HG03469 (cell line): ENCODE measurements around the gene NECTIN4.
A peak's percentile ranks its signal among the peaks of the same experiment; 100 is the strongest.

Experiments
- ATAC-seq: cut with Tn5 transposase; IDR thresholded peaks from one replicate; pipeline ENCODE4 v1.9.1; 2021; ENCODE audit warnings: mild to moderate bottlenecking, moderate library complexity, moderate number of reproducible peaks; ENCODE audit not compliant: unreplicated experiment

NECTIN4 gene

DNA sequence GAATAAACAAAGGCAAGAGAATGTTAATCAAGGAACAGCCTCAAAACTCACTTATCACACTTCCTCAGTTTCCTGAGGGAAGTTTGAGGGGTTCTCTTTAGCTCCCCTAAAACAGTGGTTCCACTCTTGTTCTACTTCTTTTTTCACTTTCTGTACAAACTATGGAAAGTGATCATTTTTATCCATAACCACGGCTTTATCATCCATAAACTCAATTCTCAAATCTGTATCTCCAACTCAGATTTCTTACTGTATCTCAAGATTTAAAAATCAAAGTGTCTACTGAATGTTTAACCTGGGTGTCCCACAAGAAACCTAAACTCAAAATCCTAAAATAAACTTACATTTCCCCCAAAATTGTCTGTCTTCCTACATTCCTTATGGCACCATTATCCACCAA lies 24.6 kb upstream of the NECTIN4 start:
- no peak for ATAC-seq

GRCh38 chr1:161111527-161111926 lies 22.2 kb upstream of the NECTIN4 start:
- ATAC-seq = no peak

- no peak for ATAC-seq
Measured at GRCh38 chr1:161111117-161111516, 21.8 kb upstream of the NECTIN4 start.

DNA sequence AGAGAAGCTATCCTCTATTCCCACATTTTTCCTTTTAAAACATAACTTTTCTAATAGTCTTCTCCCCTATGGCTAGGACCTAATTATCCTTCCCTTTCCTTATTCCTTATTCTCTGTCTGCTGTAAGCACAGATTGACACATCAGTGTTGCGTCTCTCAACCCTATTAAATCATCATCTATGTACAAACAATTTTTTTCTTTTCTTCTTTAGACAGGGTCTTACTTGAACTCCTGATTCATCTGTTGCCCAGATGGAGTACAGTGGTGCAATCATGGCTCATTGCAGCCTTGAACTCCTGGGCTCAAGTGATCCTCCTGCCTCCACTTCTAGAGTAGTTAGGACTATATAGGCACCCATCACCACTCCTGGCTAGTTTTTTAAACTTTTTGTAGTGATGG lies 17.1 kb upstream of the NECTIN4 start:
- ATAC-seq = no peak

DNA sequence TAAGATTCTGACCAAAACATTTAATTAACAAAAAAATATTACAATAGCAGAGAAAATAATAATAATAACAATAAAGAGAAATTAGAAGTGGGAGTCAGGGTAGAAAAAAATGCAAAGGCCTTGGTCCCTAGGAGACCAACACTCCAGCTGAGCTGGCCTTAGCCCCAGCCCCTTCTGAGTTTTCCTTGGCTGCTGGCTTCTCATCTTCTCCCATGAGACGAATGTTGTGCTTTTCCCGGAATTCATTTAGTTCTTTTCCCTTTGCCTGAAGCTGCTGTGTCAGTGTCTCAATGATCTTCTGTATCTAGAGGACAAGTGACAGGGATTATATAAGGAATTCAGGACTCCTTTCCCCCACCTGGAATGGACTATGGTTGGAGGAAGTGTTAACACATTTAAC lies 11.2 kb upstream of the NECTIN4 start:
- no peak for ATAC-seq

DNA sequence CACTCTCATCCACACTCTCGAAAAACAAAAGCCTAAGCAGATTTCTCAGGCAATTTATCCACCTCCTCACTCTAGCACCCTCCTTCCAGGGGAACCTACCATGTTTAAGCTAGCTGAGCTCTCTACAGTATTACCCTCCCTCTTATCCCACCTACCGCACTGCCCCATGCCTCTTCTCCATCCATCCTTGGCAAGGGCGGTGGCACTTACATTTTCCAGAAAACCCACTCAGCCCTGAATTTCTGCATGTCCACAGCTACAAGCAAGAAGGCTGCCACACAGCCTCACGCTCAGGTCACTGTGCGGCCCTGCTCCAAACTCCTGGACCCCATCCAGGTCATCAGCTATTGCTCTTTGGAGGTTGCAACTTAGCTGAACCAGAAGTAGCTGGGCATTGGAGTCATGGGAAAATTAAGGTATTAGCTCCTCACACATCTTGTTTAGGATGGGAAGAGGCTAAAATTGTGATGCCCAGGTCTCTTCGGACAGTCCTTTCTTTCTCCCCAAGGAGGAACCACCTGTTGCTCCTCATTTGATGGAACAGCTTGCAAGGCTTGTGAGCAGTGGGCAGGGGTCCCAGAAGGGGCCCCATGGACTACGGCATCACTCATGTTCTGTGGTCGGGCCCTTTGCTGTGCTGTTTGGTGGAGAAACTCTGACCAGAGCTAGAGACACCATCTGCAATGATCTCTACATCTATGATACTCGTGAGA lies 9.9 kb upstream of the NECTIN4 start:
- ATAC-seq = no peak

DNA sequence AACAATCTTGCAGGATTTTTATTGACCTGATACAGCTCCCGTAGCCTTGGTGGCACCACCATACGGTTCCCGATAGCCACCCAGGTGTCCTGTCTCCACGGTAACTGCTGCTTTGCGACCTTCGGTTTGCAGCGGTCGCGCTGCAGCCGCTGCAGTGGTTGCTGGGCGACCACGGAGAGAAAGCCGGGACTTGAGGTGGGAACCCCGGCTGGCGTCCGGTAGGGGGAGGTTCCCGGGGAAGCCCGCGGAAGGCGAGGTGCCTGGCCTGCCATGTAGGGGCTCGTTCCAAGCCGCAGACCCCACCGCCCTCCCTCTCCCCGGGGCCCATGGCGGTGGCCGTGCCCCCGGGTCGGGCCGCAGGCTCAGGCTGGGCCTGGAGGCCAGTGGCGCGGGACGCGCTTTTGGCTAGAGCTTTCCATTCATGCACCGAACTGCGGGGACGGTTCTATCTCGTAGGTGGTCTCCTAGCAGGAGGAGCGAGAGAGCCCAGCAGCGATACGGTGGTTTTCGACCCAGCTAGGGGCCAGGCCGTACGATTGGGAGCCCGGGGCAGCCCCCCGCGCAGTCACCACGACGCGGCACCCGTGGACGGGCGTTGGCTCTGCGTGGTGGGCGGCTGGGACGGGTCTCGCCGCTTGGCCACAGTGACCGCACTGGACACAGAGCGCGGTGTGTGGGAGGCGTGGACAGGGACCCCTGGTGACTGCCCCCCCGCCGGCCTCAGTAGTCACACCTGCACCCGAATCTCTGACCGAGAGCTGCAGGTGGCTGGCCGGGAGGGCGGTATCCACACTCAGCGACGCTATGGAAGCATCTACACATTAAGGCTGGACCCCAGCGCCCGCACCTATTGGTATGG lies 9.1 kb upstream of the NECTIN4 start, which contains the start of gene KLHDC9:
Gene KLHDC9, plus strand, starts transcription at position 152 of the 859 bp plus-strand sequence. Its CDS starts 175 bp downstream, at position 327.
- ATAC-seq = peak; percentile 53

- ATAC-seq = no peak
Measured at GRCh38 chr1:161096530-161096929, 7.2 kb upstream of the NECTIN4 start.

DNA sequence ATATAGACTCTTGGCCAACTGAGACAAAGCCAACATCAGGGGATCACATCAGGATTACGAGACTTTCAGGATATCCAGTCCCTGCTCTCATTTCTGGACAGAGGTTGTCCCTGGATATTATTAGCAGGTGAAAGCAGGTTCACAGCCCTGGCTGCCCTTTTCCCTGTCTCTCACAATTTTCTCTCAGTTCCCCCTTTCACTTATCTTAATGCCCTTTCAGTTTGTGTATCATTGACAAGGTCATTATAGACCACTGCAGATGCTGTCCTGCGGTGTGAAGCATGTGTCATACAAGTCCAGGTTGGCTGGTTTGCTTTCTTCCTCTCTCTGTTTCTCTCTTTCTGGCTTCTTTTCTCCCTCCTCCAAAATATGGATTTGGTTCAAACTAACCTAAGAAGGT lies 6.7 kb upstream of the NECTIN4 start:
- ATAC-seq = peak; percentile 26

DNA sequence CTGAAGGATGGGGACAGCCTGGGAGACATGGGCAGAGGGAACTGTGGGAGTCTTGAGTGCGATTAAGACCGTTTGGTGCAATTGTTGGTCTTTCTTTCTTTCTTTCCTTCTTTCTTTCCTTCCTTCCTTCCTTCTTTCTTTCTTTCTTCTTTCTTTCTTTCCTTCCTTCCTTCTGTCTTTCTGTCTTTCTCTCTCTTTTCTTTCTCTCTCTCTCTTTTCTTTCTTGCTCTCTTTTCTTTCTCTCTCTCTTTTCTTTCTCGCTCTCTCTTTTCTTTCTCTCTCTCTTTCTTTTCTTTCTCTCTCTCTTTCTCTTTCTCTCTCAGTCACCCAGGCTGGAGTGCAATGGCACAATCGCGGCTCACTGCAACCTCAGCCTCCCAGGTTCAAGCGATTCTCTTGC lies 5.9 kb upstream of the NECTIN4 start:
- no peak for ATAC-seq

DNA sequence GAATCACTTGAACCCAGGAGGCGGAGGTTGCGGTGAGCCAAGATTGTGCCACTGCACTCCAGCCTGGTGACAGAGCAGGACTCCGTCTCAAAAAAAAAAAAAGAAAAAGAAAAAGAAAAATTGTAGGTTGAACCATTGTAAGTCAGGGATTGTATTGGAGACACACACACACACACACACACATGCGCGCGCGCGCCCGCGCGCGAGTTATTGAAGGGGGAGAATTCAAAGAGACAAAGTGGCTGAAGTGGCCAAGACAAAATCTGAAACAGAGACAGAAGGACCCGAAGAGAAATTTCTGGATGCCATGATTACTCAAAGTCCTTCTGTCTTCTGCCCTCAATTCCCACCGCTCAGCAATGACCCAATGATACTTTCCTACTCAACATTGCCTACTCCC lies 5.1 kb upstream of the NECTIN4 start:
- no peak for ATAC-seq

DNA sequence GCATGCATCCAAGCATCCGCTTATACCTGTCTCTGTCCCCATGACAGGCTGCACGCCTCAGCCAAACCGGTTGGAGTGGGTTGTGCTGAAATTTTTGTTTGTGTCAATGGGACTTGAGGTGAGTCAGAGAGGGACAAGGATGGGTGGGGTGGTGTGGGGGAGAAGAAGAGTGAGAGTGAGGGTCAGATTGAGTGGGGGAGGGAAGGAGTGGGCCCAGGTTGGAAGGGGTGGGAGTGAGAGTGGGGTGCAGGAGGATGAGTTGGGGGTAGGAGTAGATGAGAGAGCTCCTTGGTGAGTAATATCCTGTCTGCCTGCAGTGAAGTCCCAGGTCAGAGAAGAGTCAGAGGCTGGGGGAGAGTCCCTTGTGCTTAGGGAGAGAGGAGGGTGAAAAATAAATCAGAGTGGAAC lies 3.3 kb upstream of the NECTIN4 start:
- no peak for ATAC-seq

DNA sequence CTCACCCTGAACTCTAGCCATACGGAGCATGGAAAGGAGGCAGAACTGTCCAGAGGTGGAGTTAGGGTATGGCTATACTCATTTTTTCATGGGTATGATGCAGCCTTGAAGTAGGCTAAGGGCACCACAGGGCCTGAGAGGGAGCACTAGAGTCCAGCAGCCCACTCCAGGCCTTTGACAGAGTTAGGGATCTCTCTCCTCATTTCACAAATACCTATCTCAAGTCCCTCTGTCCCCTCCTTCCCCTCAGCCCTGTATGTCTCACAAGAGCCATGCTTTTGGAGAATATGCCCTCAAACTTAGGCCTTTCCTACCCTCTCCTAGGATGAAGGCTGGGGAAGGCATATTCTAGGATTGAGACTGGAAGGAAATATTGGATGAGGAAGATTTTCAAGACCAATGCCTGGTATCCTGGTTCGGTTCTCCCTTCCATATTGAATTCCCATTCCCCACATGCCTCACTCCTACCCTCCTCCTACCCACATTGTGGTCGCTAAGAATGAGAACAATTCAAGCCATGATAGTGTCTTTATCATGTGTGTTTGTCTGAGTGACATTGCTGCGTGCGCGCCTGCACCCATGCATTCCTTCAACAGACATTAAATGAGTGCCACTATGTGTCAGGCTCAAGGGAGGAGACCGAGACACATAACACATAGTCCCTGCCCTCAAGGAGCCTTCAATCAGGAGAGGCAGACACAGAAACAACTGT lies 2.6 kb upstream of the NECTIN4 start:
- ATAC-seq = no peak

- ATAC-seq = no peak
Measured at GRCh38 chr1:161091093-161091492, 1.7 kb upstream of the NECTIN4 start.

DNA sequence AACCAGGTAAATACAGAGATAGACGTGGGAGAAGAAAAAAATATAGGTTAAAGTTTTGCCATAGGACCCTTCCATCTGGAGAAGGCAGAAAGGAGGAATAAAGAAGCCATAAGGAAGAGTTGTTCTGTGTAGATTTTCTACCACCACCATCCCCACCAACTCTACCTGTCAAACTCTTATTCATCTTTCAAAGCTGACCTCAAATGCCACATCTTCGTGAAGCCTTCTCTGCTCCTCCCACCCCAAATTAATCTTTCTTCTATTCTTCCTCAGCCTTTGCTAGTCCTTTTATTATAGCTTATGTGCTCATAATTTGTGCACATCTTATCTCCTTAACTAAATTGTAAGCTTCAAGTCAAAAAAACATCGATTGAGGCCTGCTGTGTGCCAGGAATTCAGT lies 1.3 kb upstream of the NECTIN4 start:
- ATAC-seq = no peak

DNA sequence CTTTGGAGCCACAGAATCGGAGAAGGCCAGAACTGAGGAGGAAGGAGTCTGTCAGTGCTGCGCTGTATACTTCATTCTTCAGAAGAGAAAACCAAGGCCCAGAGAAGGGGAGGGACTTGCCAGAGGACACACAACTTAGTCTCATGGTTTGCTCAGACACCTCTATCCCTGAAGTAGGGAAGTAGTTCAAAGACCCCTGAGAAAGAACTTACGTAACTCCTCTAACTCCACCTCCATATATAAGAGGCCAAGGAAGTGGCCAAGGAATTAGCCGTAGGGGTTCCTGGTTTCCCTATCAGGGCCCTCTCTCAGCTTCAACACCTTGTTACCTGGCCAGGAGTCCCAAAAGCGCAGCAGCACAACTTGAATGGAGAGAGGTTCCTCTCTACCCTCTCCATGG lies 580 bp upstream of the NECTIN4 start:
- ATAC-seq = no peak

GRCh38 chr1:161088587-161089110 lies 709 bp downstream of the NECTIN4 start:
- ATAC-seq = no peak

- no peak for ATAC-seq
Measured at GRCh38 chr1:161086457-161086856, 2.9 kb downstream of the NECTIN4 start.

DNA sequence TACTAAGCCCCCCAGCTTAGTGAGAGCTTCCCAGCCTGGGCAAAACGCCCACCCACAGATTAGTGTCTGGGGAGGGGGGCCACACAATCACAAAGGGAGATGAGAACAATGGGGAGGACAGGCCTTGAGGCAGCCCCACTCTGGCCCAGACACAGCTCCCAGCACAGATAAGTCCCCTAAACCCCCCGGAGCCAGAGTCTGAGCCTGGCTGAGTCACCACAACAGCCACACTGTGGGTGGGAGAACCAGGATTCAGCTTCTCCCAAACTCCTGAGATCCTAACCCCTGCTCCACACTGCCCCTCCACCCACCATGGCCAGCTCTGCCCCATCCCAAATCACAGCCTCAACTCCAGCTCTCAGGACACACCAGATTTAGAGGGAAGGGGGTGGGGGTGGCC lies 4.2 kb downstream of the NECTIN4 start:
- no peak for ATAC-seq

DNA sequence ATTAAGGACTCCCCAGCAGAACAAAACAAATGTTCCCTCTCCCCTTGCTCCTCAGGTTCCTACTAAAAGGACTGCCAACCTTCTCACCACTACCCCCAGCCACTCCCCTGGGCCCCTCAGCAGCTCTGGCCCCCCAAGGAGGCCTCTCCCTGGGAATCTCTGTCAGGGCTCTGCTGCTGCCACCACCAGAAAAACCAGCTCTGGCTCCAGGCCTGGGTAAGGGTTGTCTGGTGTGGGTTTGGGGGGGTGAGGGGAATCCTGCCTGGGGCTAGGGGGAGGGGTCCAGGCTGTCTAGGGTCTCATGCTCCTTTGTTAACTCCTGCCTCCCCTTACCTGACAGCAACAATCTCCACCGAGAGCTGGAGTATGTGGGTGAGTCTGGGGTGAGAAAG lies 4.8 kb downstream of the NECTIN4 start:
- no peak for ATAC-seq
